Heart left ventricle (tissue), 13 donors: ENCODE measurements around the gene PJVK.

Experiments used
- CTCF ChIP-seq, 12 donors: fragments of 200-600 bp; sonication (generic) in 4 of 12; IDR thresholded peaks; one replicate each; pipeline versions ENCODE4 v1.5.0 to v1.8.0; 2018 to 2022; ENCODE audit warnings: antibody characterized with exemption in 12 of 12, mild to moderate bottlenecking in 5 of 12
- POLR2A ChIP-seq, 2 donors: fragments of 450-650 bp; IDR thresholded peaks; one replicate each; pipeline ENCODE4 v1.6.1; 2017; ENCODE audit warnings: antibody characterized with exemption in 2 of 2, mild to moderate bottlenecking in 2 of 2, moderate library complexity in 2 of 2
- donor health status: ischemic (EF 13 %, LVEDD 7.1; RV severe dilation, severe dysfunction).
- donor health status: DM: no; HTN: yes; CAD: no.
- donor health status: DM: no; HTN: no; CAD: no.
- donor health status: ischemic (EF 25% LVEDD 6.9; RV normal size, moderate dysfunction).
- donor health status: ischemic (EF 25% LVEDD 5.7; RV mildly dilated, moderate dysfunction).
- donor health status: ischemic (EF 35%, LVEDD 5.7; RV mildly dilated, moderate dysfunction).
- donor health status: nonischemic (EF 11% LVEDD 7.7; RV severe dilation, severe dysfunction).
- donor health status: DM: yes; HTN: yes; CAD: no.
- donor health status: PGD.
- donor health status: ischemic (EF 29% LVEDD 5.4; RV normal size, mild dysfunction).
- donor health status: nonischemic (EF 23%, LVEDD 6.1; RV moderate dilation, normal function).

- TF ChIP-seq POLR2A (IDR thresholded peaks at IDR 0.05) (no peak), CTCF (IDR thresholded peaks at IDR 0.05) (no peak)
These were observed 28.1 kb downstream of the PJVK start for GRCh38 chr2:178479275-178479616.
